ENCODE measurements around the gene KDM8. TPM values are rescaled to one million over a fixed set of nuclear protein-coding genes. Genes with fewer than 3 reads are reported as not detected.
A peak's percentile ranks its signal among the peaks of the same experiment; 100 is the strongest.

KDM8 gene
- polyA plus RNA-seq, 3 donors: 0.40 to 3.3 (median 1.5) TPM

GRCh38 chr16:27242868-27243590, 39.7 kb downstream of the KDM8 start:
- intact Hi-C loops (cut with micrococcal nuclease): no loop called here
- Histone ChIP-seq H3K4me2 (replicated peaks; ENCODE audit: extremely low read depth, low read length, poor library complexity, severe bottlenecking) (peak overlapping the region; percentile 71), H3K27me3 (ENCODE audit: control insufficient read depth in 2 of 2, insufficient read depth in 2 of 2, low read length in 2 of 2) (no peaks in the 10 kb centered on the region), H3K36me3 (replicated peaks in 1 of 2; ENCODE audit: control insufficient read depth in 1 of 2, insufficient read depth in 2 of 2, low read length in 2 of 2) (peaks cover 0 to 6% of the 10 kb centered on the region in 2 donors), H3K4me1 (ENCODE audit: control insufficient read depth in 1 of 2, insufficient read depth in 2 of 2, low read length in 2 of 2) (peaks cover 37 to 60% of the 10 kb centered on the region in 2 donors), H3K27ac (ENCODE audit: low read depth in 1 of 2, low read length in 2 of 2) (peak overlapping the region; percentile 58 to 76), H2AFZ (ENCODE audit: insufficient read depth, low read depth, low read length, poor library complexity, severe bottlenecking) (peak overlapping the region; percentile 69), H4K20me1 (ENCODE audit: insufficient read depth, low read length) (no peaks in the 10 kb centered on the region), H3K9ac (ENCODE audit: insufficient read depth, low read length, poor library complexity, severe bottlenecking) (peak overlapping the region; percentile 45), H3K9me3 (replicated peaks in 1 of 2; ENCODE audit: control insufficient read depth in 1 of 2, insufficient read depth in 1 of 2, low read length in 2 of 2) (peaks cover 7 to 8% of the 10 kb centered on the region in 2 donors), H3K4me3 (replicated peaks in 1 of 3; ENCODE audit: low read depth in 2 of 3, low read length in 3 of 3) (peak overlapping the region; percentile 10 to 65 (median 15)), H3K79me2 (ENCODE audit: insufficient read depth, low read length) (peaks cover 26% of the 10 kb centered on the region)
- TF ChIP-seq CTCF (IDR thresholded peaks at IDR 0.05): no peak
- peaks cover 59% of the 10 kb centered on the region for H3K4me1 Mint-ChIP-seq
- WGBS (ENCODE audit: insufficient coverage): 1% methylated on average over 13 of the region's 13 CpGs
- H3K27ac Mint-ChIP-seq: peak overlapping the region; percentile 50 to 93 (median 84)
- H3K9me3 Mint-ChIP-seq: peaks cover 7 to 13% (median 11%) of the 10 kb centered on the region in 7 donors
- H3K27me3 Mint-ChIP-seq (ENCODE audit: low read depth in 3 of 3): peaks cover 0 to 5% (median 2%) of the 10 kb centered on the region in 3 donors
- DNase-seq: peak; percentile 68 to 83 (median 72)
- H3K4me3 Mint-ChIP-seq: peak overlapping the region; percentile 67 to 88
- H3K36me3 Mint-ChIP-seq: peaks cover 34 to 46% of the 10 kb centered on the region in 2 donors

- Mint-ChIP-seq H3K27ac (peak overlapping the region in 5 of 7 donors; percentile 35 to 85 (median 57)), H3K4me3 (peak overlapping the region in 1 of 2 donors; percentile 48), H3K27me3 (ENCODE audit: low read depth in 3 of 3) (peaks cover 0 to 5% (median 2%) of the 10 kb centered on the region in 3 donors), H3K4me1 (peaks cover 52% of the 10 kb centered on the region), H3K9me3 (peaks cover 8 to 19% (median 17%) of the 10 kb centered on the region in 7 donors), H3K36me3 (peaks cover 36 to 48% of the 10 kb centered on the region in 2 donors)
- Histone ChIP-seq H3K27ac (ENCODE audit: low read depth in 1 of 2, low read length in 2 of 2) (peak overlapping the region in 1 of 2 donors; percentile 76), H3K36me3 (replicated peaks in 1 of 2; ENCODE audit: control insufficient read depth in 1 of 2, insufficient read depth in 2 of 2, low read length in 2 of 2) (peaks cover 0 to 6% of the 10 kb centered on the region in 2 donors), H3K4me3 (replicated peaks in 1 of 3; ENCODE audit: low read depth in 2 of 3, low read length in 3 of 3) (no peak overlapping the region), H3K4me1 (ENCODE audit: control insufficient read depth in 1 of 2, insufficient read depth in 2 of 2, low read length in 2 of 2) (peaks cover 31 to 53% of the 10 kb centered on the region in 2 donors), H3K9me3 (replicated peaks in 1 of 2; ENCODE audit: control insufficient read depth in 1 of 2, insufficient read depth in 1 of 2, low read length in 2 of 2) (peaks cover 7 to 8% of the 10 kb centered on the region in 2 donors), H3K79me2 (ENCODE audit: insufficient read depth, low read length) (peaks cover 27% of the 10 kb centered on the region), H3K27me3 (ENCODE audit: control insufficient read depth in 2 of 2, insufficient read depth in 2 of 2, low read length in 2 of 2) (no peaks in the 10 kb centered on the region), H3K4me2 (replicated peaks; ENCODE audit: extremely low read depth, low read length, poor library complexity, severe bottlenecking) (no peak overlapping the region), H4K20me1 (ENCODE audit: insufficient read depth, low read length) (no peaks in the 10 kb centered on the region), H3K9ac (ENCODE audit: insufficient read depth, low read length, poor library complexity, severe bottlenecking) (peak overlapping the region; percentile 45), H2AFZ (ENCODE audit: insufficient read depth, low read depth, low read length, poor library complexity, severe bottlenecking) (no peak overlapping the region)
- no peak for TF ChIP-seq CTCF (IDR thresholded peaks at IDR 0.05)
- DNase-seq: peak in 1 of 3 donors; percentile 2
- WGBS (ENCODE audit: insufficient coverage): 91% methylated on average over 10 of the region's 11 CpGs
- intact Hi-C loops (cut with micrococcal nuclease): no loop called here
Observed at GRCh38 chr16:27243725-27244362, 40.5 kb downstream of the KDM8 start.
